Thoracic aorta (tissue), 2 donors: ENCODE results near the gene HYDIN. TPM values are rescaled to one million over a fixed set of nuclear protein-coding genes. Genes with fewer than 3 reads are reported as not detected.

Experiments
- ATAC-seq: fragments of 150-250 bp; one replicate; pipeline ENCODE4 v1.8.0; 2017; ENCODE audit warnings: low read depth; ENCODE audit not compliant: insufficient number of reproducible peaks, low FRiP score
- DNase-seq: peaks from one replicate; pipeline ENCODE4 v3.0.0-alpha.2; 2020; ENCODE audit warnings: low spot score
- H3K27ac ChIP-seq, 2 donors: fragments of 200-600 bp; sonication (generic); 1 replicate in 1 of 2; 2 replicates in 1 of 2; pipeline ENCODE4 v1.5.1; 2016; ENCODE audit warnings: mild to moderate bottlenecking in 2 of 2, moderate library complexity in 2 of 2
- H3K27me3 ChIP-seq: fragments of 200-600 bp; sonication (generic); replicated peaks from 2 replicates; pipeline ENCODE4 v1.6.0; 2016; ENCODE audit warnings: mild to moderate bottlenecking; ENCODE audit not compliant: insufficient read depth
- H3K36me3 ChIP-seq: fragments of 200-600 bp; sonication (generic); one replicate; pipeline ENCODE4 v1.5.1; 2016
- H3K4me1 ChIP-seq, 2 donors: fragments of 200-600 bp; sonication (generic); 1 replicate in 1 of 2; 2 replicates in 1 of 2; pipeline versions ENCODE4 v1.5.1 to v1.6.0; 2016; ENCODE audit warnings: low read depth in 2 of 2, mild to moderate bottlenecking in 1 of 2; ENCODE audit not compliant: control insufficient read depth in 1 of 2
- H3K4me3 ChIP-seq: fragments of 200-600 bp; sonication (generic); 2 replicates; pipeline ENCODE4 v1.5.1; 2016; ENCODE audit warnings: mild to moderate bottlenecking
- H3K9me3 ChIP-seq: fragments of 200-600 bp; sonication (generic); 2 replicates; pipeline ENCODE4 v1.5.1; 2016
- CTCF ChIP-seq: fragments of 200-600 bp; sonication (generic); IDR thresholded peaks from one replicate; pipeline ENCODE4 v1.5.1; 2019; ENCODE audit warnings: antibody characterized with exemption
- total RNA-seq, 2 donors: library from RNA; depleted of rRNA; stranded (reverse); fragments of >200 nt; gene quantifications; one replicate each; pipeline versions ENCODE4 v1.1.0 to v1.2.3, GENCODE V29; 2016

HYDIN gene
- total RNA-seq, 2 donors from 2014 or later = 4.3 to 5.4 TPM

- H3K27me3 ChIP-seq = no peaks in the 10 kb centered on the region
- no peaks in the 10 kb centered on the region for H3K9me3 ChIP-seq
- peaks cover 12 to 20% of the 10 kb centered on the region in 2 donors for H3K4me1 ChIP-seq
- no peak overlapping the region for H3K4me3 ChIP-seq
- no peak overlapping the region for H3K27ac ChIP-seq
- no peak for ATAC-seq
- H3K36me3 ChIP-seq = peaks cover 16% of the 10 kb centered on the region
- DNase-seq = no peak
- TF ChIP-seq CTCF = no peak
Measured at GRCh38 chr16:70759666-70760065, 470.9 kb downstream of the HYDIN start.

GRCh38 chr16:70758786-70759185, 471.7 kb downstream of the HYDIN start:
- H3K4me3 ChIP-seq = no peak overlapping the region
- TF ChIP-seq CTCF = no peak
- DNase-seq (no peak), ATAC-seq (no peak)
- no peaks in the 10 kb centered on the region for H3K9me3 ChIP-seq
- H3K36me3 ChIP-seq = peaks cover 16% of the 10 kb centered on the region
- H3K27ac ChIP-seq = no peak overlapping the region
- H3K4me1 ChIP-seq = peaks cover 21 to 29% of the 10 kb centered on the region in 2 donors
- no peaks in the 10 kb centered on the region for H3K27me3 ChIP-seq

Other genes starting within 250 kb of the HYDIN start
- gene CMTR2, start 58.7 kb upstream of the HYDIN start, total RNA-seq = 10 to 100 TPM; 14.6 to 15.9 TPM
- under 1 TPM in 1 of 2 donors, not detected in 1; 0.81 TPM for gene CALB2, start 128.0 kb upstream of the HYDIN start, total RNA-seq
- not detected for gene TLE7, start 211.3 kb upstream of the HYDIN start, total RNA-seq
- gene ZNF23, start 231.5 kb upstream of the HYDIN start, total RNA-seq = 10 to 100 TPM in 1 of 2 donors, 1 to 10 TPM in 1; 3.9 to 10.1 TPM